ENCODE data around the gene GNA14. TPM values are rescaled to one million over a fixed set of nuclear protein-coding genes. Genes with fewer than 3 reads are reported as not detected.

The GNA14 gene
- polyA plus RNA-seq, 3 donors: 0.04 TPM; not detected in 2

DNA sequence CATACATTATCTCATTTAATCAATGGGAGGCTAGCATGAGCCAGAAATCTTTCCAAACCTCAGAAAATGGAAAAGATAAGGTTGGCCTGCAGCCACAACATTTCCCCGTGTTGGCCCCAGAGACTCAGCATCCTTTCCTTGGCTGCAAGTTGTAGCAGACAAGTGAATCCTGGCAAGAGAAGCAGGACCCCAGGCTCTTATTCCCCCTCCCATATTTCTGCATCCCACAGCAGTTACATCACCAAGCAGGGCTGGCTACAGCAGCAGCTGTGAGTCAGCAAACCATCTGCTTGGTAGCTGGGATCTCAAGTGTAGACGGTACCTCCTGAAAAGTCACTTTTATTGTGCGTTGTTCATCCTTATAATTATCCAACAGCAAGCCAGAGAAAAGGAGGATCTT, 212.4 kb downstream of the GNA14 start:
- Histone ChIP-seq H3K4me2 (replicated peaks; ENCODE audit: extremely low read depth, low read length, poor library complexity, severe bottlenecking) (no peak overlapping the region), H3K27me3 (ENCODE audit: control insufficient read depth in 2 of 2, insufficient read depth in 2 of 2, low read length in 2 of 2) (no peaks in the 10 kb centered on the region), H3K79me2 (ENCODE audit: insufficient read depth, low read length) (no peaks in the 10 kb centered on the region), H2AFZ (ENCODE audit: insufficient read depth, low read depth, low read length, poor library complexity, severe bottlenecking) (no peak overlapping the region), H4K20me1 (ENCODE audit: insufficient read depth, low read length) (no peaks in the 10 kb centered on the region), H3K27ac (ENCODE audit: low read depth in 1 of 2, low read length in 2 of 2) (no peak overlapping the region), H3K9ac (ENCODE audit: insufficient read depth, low read length, poor library complexity, severe bottlenecking) (no peak overlapping the region), H3K4me1 (ENCODE audit: control insufficient read depth in 1 of 2, insufficient read depth in 2 of 2, low read length in 2 of 2) (no peaks in the 10 kb centered on the region), H3K9me3 (replicated peaks in 1 of 2; ENCODE audit: control insufficient read depth in 1 of 2, insufficient read depth in 1 of 2, low read length in 2 of 2) (no peaks in the 10 kb centered on the region), H3K4me3 (replicated peaks in 1 of 3; ENCODE audit: low read depth in 2 of 3, low read length in 3 of 3) (no peak overlapping the region), H3K36me3 (replicated peaks in 1 of 2; ENCODE audit: control insufficient read depth in 1 of 2, insufficient read depth in 2 of 2, low read length in 2 of 2) (no peaks in the 10 kb centered on the region)
- H3K9me3 Mint-ChIP-seq: no peaks in the 10 kb centered on the region
- 75% methylated on average over 1 of the region's 3 CpGs for WGBS (ENCODE audit: insufficient coverage)
- no peak overlapping the region for H3K4me3 Mint-ChIP-seq
- no peak overlapping the region for H3K27ac Mint-ChIP-seq
- TF ChIP-seq CTCF (IDR thresholded peaks at IDR 0.05): no peak
- peaks cover 0 to 2% (median 0%) of the 10 kb centered on the region in 3 donors for H3K27me3 Mint-ChIP-seq (ENCODE audit: low read depth in 3 of 3)
- intact Hi-C loops (cut with micrococcal nuclease): no loop called here
- no peak for DNase-seq
- H3K36me3 Mint-ChIP-seq: no peaks in the 10 kb centered on the region
- H3K4me1 Mint-ChIP-seq: peaks cover 8% of the 10 kb centered on the region

GRCh38 chr9:77435277-77435676, 212.8 kb downstream of the GNA14 start:
- Histone ChIP-seq H3K9ac (ENCODE audit: insufficient read depth, low read length, poor library complexity, severe bottlenecking) (no peak overlapping the region), H2AFZ (ENCODE audit: insufficient read depth, low read depth, low read length, poor library complexity, severe bottlenecking) (no peak overlapping the region), H3K4me3 (replicated peaks in 1 of 3; ENCODE audit: low read depth in 2 of 3, low read length in 3 of 3) (no peak overlapping the region), H3K27ac (ENCODE audit: low read depth in 1 of 2, low read length in 2 of 2) (no peak overlapping the region), H3K4me1 (ENCODE audit: control insufficient read depth in 1 of 2, insufficient read depth in 2 of 2, low read length in 2 of 2) (no peaks in the 10 kb centered on the region), H3K4me2 (replicated peaks; ENCODE audit: extremely low read depth, low read length, poor library complexity, severe bottlenecking) (no peak overlapping the region), H3K27me3 (ENCODE audit: control insufficient read depth in 2 of 2, insufficient read depth in 2 of 2, low read length in 2 of 2) (no peaks in the 10 kb centered on the region), H3K9me3 (replicated peaks in 1 of 2; ENCODE audit: control insufficient read depth in 1 of 2, insufficient read depth in 1 of 2, low read length in 2 of 2) (no peaks in the 10 kb centered on the region), H4K20me1 (ENCODE audit: insufficient read depth, low read length) (no peaks in the 10 kb centered on the region), H3K79me2 (ENCODE audit: insufficient read depth, low read length) (no peaks in the 10 kb centered on the region), H3K36me3 (replicated peaks in 1 of 2; ENCODE audit: control insufficient read depth in 1 of 2, insufficient read depth in 2 of 2, low read length in 2 of 2) (no peaks in the 10 kb centered on the region)
- no peak for TF ChIP-seq CTCF (IDR thresholded peaks at IDR 0.05)
- DNase-seq: no peak
- no peaks in the 10 kb centered on the region for H3K36me3 Mint-ChIP-seq
- no peak overlapping the region for H3K4me3 Mint-ChIP-seq
- H3K4me1 Mint-ChIP-seq: peaks cover 6% of the 10 kb centered on the region
- no CpG with 5 or more reads among the region's 4 CpGs for WGBS (ENCODE audit: insufficient coverage)
- intact Hi-C loops (cut with micrococcal nuclease): no loop called here
- peaks cover 0 to 2% (median 0%) of the 10 kb centered on the region in 3 donors for H3K27me3 Mint-ChIP-seq (ENCODE audit: low read depth in 3 of 3)
- no peaks in the 10 kb centered on the region for H3K9me3 Mint-ChIP-seq
- H3K27ac Mint-ChIP-seq: no peak overlapping the region
